Measurements from ENCODE around the gene HS1BP3.

DNA sequence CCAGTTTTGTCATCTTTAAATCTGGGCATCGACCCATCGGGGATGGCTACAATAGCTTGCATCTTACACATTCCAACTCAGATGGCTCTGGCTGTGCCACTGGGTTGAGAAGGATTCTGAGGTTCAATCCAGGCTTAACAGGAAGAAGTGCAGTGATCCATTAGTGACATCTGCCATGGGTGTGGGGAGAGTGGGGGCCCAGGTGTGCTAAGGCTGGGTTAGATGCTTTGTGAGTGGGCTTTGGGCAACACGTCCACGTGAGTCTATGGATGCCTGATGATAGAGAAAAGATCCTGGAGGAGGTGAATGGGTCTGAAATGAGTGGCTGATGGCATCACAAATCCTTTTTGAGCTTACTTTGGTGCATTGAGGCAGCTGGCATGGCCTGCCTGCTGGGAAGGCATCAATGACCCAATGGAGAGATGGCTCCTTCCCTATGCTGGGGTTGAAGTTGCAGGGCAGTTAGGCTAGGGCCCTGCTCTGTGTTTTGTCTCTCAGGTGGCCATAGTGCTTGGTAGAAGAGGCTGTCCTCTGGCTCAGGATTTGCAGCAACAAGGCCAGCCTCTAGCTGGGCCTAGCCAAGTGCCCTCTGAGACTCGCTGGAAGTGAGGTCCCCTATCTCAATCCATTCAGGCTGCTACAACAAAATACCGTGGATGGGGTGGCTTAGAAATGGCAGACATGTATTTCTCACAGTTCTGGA, 56.7 kb downstream of the HS1BP3 start:
- TF ChIP-seq CTCF (IDR thresholded peaks at IDR 0.05) (no peak), POLR2A (IDR thresholded peaks at IDR 0.05) (no peak)
